ENCODE data around the gene STIL. TPM values are rescaled to one million over a fixed set of nuclear protein-coding genes. Genes with fewer than 3 reads are reported as not detected.

Gene STIL
- total and polyA plus RNA-seq, 2 of the 13 experiments (the other 11 are each of a cell fraction or from before 2014, with no cell fraction given): 13.7 to 18.6 TPM

DNA sequence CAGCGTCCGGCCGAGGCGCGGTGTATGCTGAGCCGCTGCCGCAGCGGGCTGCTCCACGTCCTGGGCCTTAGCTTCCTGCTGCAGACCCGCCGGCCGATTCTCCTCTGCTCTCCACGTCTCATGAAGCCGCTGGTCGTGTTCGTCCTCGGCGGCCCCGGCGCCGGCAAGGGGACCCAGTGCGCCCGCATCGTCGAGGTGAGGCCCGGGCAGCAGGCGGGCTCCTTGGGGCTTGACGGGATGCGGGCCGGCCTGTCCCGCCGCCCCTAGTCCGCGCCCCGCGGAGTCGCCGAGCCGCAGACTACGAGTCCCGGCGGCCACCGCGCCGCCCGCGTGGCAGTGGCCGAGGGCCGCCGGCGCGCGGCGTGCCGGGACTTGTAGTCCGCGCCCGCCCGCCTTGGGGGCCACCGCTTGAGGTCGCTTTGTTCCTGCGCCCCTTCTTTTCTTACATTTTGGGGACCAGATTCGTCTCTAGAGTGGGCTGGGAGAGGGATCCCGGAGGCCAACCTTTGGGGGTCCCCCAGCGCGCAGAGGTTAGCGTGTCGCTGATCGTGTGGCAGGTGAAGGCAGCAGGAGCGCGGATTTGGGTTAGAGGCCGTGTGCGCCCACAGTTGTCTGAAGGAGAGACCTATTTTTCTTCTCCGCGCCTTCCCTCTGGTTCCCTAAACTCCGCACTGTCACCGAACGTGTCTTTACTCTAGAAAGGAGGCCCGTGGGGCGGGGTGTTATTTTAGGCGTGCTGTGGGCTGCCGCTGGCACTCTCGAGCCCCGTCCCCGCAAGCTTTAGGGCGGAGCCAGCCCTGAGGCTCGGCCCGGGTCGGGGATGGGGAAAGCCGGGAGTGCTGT is 20.2 kb upstream of the STIL start (continued):
- TF ChIP-seq, protein P1, sequence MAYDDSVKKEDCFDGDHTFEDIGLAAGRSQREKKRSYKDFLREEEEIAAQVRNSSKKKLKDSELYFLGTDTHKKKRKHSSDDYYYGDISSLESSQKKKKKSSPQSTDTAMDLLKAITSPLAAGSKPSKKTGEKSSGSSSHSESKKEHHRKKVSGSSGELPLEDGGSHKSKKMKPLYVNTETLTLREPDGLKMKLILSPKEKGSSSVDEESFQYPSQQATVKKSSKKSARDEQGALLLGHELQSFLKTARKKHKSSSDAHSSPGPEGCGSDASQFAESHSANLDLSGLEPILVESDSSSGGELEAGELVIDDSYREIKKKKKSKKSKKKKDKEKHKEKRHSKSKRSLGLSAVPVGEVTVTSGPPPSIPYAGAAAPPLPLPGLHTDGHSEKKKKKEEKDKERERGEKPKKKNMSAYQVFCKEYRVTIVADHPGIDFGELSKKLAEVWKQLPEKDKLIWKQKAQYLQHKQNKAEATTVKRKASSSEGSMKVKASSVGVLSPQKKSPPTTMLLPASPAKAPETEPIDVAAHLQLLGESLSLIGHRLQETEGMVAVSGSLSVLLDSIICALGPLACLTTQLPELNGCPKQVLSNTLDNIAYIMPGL (CRISPR knock-in tag; IDR thresholded peaks at IDR 0.05; ENCODE audit: borderline replicate concordance in 1 of 2, low read depth in 1 of 2): peak; percentile 55 to 65; a peak in 3 of 4 replicates
- peak; percentile 50 for TF ChIP-seq TARDBP (CRISPR knock-in tag; IDR thresholded peaks at IDR 0.05)
- no peak for TF ChIP-seq ZNF766 (CRISPR knock-in tag; IDR thresholded peaks at IDR 0.05; ENCODE audit: borderline replicate concordance)
- TF ChIP-seq ZFP82 (CRISPR knock-in tag; IDR thresholded peaks at IDR 0.05; ENCODE audit: borderline replicate concordance): peak; percentile 81; the same call in 1 of the 2 replicates
- TF ChIP-seq, protein P2, sequence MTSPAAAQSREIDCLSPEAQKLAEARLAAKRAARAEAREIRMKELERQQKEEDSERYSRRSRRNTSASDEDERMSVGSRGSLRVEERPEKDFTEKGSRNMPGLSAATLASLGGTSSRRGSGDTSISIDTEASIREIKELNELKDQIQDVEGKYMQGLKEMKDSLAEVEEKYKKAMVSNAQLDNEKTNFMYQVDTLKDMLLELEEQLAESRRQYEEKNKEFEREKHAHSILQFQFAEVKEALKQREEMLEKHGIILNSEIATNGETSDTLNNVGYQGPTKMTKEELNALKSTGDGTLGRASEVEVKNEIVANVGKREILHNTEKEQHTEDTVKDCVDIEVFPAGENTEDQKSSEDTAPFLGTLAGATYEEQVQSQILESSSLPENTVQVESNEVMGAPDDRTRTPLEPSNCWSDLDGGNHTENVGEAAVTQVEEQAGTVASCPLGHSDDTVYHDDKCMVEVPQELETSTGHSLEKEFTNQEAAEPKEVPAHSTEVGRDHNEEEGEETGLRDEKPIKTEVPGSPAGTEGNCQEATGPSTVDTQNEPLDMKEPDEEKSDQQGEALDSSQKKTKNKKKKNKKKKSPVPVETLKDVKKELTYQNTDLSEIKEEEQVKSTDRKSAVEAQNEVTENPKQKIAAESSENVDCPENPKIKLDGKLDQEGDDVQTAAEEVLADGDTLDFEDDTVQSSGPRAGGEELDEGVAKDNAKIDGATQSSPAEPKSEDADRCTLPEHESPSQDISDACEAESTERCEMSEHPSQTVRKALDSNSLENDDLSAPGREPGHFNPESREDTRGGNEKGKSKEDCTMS (CRISPR knock-in tag; conservative IDR thresholded peaks at IDR 0.05): no peak
- TF ChIP-seq NFE2L2 (IDR thresholded peaks at IDR 0.05; ENCODE audit: low read length): no peak
- TF ChIP-seq ATF7 (IDR thresholded peaks at IDR 0.05): no peak
- TF ChIP-seq ATF7 (CRISPR knock-in tag; IDR thresholded peaks at IDR 0.05): no peak
- no peak for TF ChIP-seq ZFP1 (CRISPR knock-in tag; IDR thresholded peaks at IDR 0.05)
- TF ChIP-seq PLSCR1 (CRISPR knock-in tag; IDR thresholded peaks at IDR 0.05; ENCODE audit: borderline replicate concordance): no peak
- TF ChIP-seq RNF2 (conservative IDR thresholded peaks at IDR 0.05; ENCODE audit: low read depth): no peak
- no peak for TF ChIP-seq NFYC (CRISPR knock-in tag; IDR thresholded peaks at IDR 0.05)
- TF ChIP-seq ZBTB1 (CRISPR knock-in tag; IDR thresholded peaks at IDR 0.05; ENCODE audit: borderline replicate concordance): no peak
- no peak for TF ChIP-seq PAWR (CRISPR knock-in tag; IDR thresholded peaks at IDR 0.05; ENCODE audit: borderline replicate concordance)
- TF ChIP-seq, protein P3, sequence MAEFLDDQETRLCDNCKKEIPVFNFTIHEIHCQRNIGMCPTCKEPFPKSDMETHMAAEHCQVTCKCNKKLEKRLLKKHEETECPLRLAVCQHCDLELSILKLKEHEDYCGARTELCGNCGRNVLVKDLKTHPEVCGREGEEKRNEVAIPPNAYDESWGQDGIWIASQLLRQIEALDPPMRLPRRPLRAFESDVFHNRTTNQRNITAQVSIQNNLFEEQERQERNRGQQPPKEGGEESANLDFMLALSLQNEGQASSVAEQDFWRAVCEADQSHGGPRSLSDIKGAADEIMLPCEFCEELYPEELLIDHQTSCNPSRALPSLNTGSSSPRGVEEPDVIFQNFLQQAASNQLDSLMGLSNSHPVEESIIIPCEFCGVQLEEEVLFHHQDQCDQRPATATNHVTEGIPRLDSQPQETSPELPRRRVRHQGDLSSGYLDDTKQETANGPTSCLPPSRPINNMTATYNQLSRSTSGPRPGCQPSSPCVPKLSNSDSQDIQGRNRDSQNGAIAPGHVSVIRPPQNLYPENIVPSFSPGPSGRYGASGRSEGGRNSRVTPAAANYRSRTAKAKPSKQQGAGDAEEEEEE (CRISPR knock-in tag; IDR thresholded peaks at IDR 0.05; ENCODE audit: borderline replicate concordance): no peak
- no peak for TF ChIP-seq DMTF1 (CRISPR knock-in tag; IDR thresholded peaks at IDR 0.05)
- TF ChIP-seq GRHL1 (CRISPR knock-in tag; conservative IDR thresholded peaks at IDR 0.05): no peak

All from HepG2 (cell line).